Lung (tissue), 12 donors: ENCODE measurements around the gene ATP13A4. TPM values are rescaled to one million over a fixed set of nuclear protein-coding genes. Genes with fewer than 3 reads are reported as not detected.

Source experiments
- ATAC-seq: fragments of 200-7000 bp; cut with Tn5 transposase; one replicate; pipeline ENCODE4 v1.9.1; 2020; ENCODE audit warnings: moderate number of reproducible peaks; ENCODE audit not compliant: insufficient read depth, low FRiP score
- DNase-seq, 3 donors: peaks; one replicate each; pipeline ENCODE4 v3.0.0-alpha.2; 2013 to 2017
- H3K27ac ChIP-seq, 2 donors: one replicate each; pipeline ENCODE4 v1.5.1; 2013; ENCODE audit warnings: mild to moderate bottlenecking in 2 of 2, moderate library complexity in 2 of 2, control low read depth in 1 of 2, inconsistent platforms in 1 of 2, low read depth in 1 of 2, low read length in 1 of 2
- H3K27me3 ChIP-seq, 3 donors: one replicate each; pipeline ENCODE4 v1.5.1; 2013; ENCODE audit warnings: low read length in 2 of 3; ENCODE audit not compliant: control insufficient read depth in 3 of 3, insufficient read depth in 3 of 3
- H3K36me3 ChIP-seq, 4 donors: one replicate each; pipeline ENCODE4 v1.5.1; 2013; ENCODE audit warnings: low read length in 4 of 4, mild to moderate bottlenecking in 1 of 4, moderate library complexity in 1 of 4; ENCODE audit not compliant: control insufficient read depth in 4 of 4, insufficient read depth in 4 of 4
- H3K4me1 ChIP-seq, 5 donors: one replicate each; pipeline ENCODE4 v1.5.1; 2013; ENCODE audit warnings: low read length in 5 of 5, mild to moderate bottlenecking in 2 of 5, moderate library complexity in 1 of 5; ENCODE audit not compliant: control insufficient read depth in 5 of 5, insufficient read depth in 5 of 5
- H3K4me3 ChIP-seq: one replicate; pipeline ENCODE4 v1.5.1; 2013; ENCODE audit warnings: mild to moderate bottlenecking, control low read depth, moderate library complexity
- H3K9ac ChIP-seq, 2 donors: one replicate each; pipeline ENCODE4 v1.5.1; 2013; ENCODE audit warnings: low read length in 2 of 2, control low read depth in 1 of 2; ENCODE audit not compliant: insufficient read depth in 1 of 2
- H3K9me3 ChIP-seq, 4 donors: one replicate each; pipeline ENCODE4 v1.5.1; 2013; ENCODE audit warnings: low read length in 3 of 4, mild to moderate bottlenecking in 1 of 4, moderate library complexity in 1 of 4; ENCODE audit not compliant: control insufficient read depth in 4 of 4, insufficient read depth in 3 of 4
- WGBS, 2 donors: extraction: QIAGEN DNeasy Blood & Tissue Kit; methylation state at CpG; one replicate each; pipeline ENCODE4 v1.1.7; 2013; 5-methylcytosine and 5-hydroxymethylcytosine counted together
- polyA plus RNA-seq, 2 donors: library from polyadenylated mRNA; stranded (reverse); fragments of 200-250 nt; gene quantifications; one replicate each; pipeline ENCODE4 v1.2.1, GENCODE V29; 2013
- total RNA-seq, 2 donors: library from RNA; depleted of rRNA in 1 of 2; stranded (reverse); fragments of >200 nt in 1 of 2; gene quantifications; one replicate each; pipeline ENCODE4 v1.2.1, GENCODE V29; 2014 to 2021
- TF ChIP-seq, protein P1 (sequence below): IDR thresholded peaks from 2 replicates; pipeline ENCODE4 v1.5.1; 2012; ENCODE audit warnings: mild to moderate bottlenecking; ENCODE audit errors: control extremely low read depth, extremely low read depth
- donor health status: control.
- donor health status: control.
- donor health status: Bipolar disorder and iron deficiency.
- donor health status: healthy.
- donor health status: DM: yes; HTN: yes; CAD: no.

Gene ATP13A4
- total and polyA plus RNA-seq, 4 donors: 25.5 to 202 (median 85.9) TPM

- 19 to 30% methylated on average over 1 of the region's 1 CpG for WGBS, 2 donors
- Histone ChIP-seq H3K9me3 (no peaks in the 10 kb centered on the region), H3K27me3 (no peaks in the 10 kb centered on the region), H3K4me3 (no peak overlapping the region), H3K27ac (no peak overlapping the region), H3K9ac (no peak overlapping the region), H3K4me1 (peaks cover 0 to 10% (median 3%) of the 10 kb centered on the region in 5 donors), H3K36me3 (no peaks in the 10 kb centered on the region)
- ATAC-seq (no peak), DNase-seq (no peak)
- TF ChIP-seq, protein P1, sequence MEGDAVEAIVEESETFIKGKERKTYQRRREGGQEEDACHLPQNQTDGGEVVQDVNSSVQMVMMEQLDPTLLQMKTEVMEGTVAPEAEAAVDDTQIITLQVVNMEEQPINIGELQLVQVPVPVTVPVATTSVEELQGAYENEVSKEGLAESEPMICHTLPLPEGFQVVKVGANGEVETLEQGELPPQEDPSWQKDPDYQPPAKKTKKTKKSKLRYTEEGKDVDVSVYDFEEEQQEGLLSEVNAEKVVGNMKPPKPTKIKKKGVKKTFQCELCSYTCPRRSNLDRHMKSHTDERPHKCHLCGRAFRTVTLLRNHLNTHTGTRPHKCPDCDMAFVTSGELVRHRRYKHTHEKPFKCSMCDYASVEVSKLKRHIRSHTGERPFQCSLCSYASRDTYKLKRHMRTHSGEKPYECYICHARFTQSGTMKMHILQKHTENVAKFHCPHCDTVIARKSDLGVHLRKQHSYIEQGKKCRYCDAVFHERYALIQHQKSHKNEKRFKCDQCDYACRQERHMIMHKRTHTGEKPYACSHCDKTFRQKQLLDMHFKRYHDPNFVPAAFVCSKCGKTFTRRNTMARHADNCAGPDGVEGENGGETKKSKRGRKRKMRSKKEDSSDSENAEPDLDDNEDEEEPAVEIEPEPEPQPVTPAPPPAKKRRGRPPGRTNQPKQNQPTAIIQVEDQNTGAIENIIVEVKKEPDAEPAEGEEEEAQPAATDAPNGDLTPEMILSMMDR: no peak
Observed at GRCh38 chr3:193589129-193589528, 34.4 kb upstream of the ATP13A4 start.

DNA sequence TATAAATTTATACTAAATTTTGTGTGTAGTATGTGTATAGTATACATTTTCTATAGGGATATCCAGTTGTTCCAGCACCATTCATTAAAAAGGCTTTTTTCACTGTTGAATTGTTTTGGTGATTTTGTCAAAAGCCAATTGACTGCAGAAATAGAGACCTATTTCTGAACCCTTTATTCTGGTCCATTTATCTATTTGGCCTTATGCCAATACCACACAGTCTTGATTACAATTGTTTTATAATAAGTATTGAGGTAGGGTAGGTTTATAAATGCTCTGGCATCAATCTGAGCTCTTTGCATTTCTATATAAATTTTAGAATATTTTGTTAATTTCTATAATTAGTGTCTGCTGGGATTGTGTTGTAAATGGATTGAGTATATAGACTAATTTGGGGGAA is 31.8 kb upstream of the ATP13A4 start:
- H3K4me1 ChIP-seq: no peaks in the 10 kb centered on the region
- no peak for ATAC-seq
- H3K27ac ChIP-seq: no peak overlapping the region
- H3K36me3 ChIP-seq: no peaks in the 10 kb centered on the region
- no peaks in the 10 kb centered on the region for H3K27me3 ChIP-seq
- DNase-seq: no peak
- TF ChIP-seq, protein P1: no peak
- no peaks in the 10 kb centered on the region for H3K9me3 ChIP-seq
- H3K9ac ChIP-seq: no peak overlapping the region
- no peak overlapping the region for H3K4me3 ChIP-seq

- TF ChIP-seq, protein P1: no peak
- WGBS, 2 donors: 81 to 82% methylated on average over 9 of the region's 9 CpGs
- no peak overlapping the region for H3K9ac ChIP-seq
- no peaks in the 10 kb centered on the region for H3K36me3 ChIP-seq
- DNase-seq: no peak
- no peaks in the 10 kb centered on the region for H3K9me3 ChIP-seq
- H3K4me3 ChIP-seq: no peak overlapping the region
- no peak for ATAC-seq
- no peak overlapping the region for H3K27ac ChIP-seq
- no peaks in the 10 kb centered on the region for H3K4me1 ChIP-seq
- H3K27me3 ChIP-seq: no peaks in the 10 kb centered on the region
Observed at GRCh38 chr3:193585530-193585929, 30.8 kb upstream of the ATP13A4 start.

DNA sequence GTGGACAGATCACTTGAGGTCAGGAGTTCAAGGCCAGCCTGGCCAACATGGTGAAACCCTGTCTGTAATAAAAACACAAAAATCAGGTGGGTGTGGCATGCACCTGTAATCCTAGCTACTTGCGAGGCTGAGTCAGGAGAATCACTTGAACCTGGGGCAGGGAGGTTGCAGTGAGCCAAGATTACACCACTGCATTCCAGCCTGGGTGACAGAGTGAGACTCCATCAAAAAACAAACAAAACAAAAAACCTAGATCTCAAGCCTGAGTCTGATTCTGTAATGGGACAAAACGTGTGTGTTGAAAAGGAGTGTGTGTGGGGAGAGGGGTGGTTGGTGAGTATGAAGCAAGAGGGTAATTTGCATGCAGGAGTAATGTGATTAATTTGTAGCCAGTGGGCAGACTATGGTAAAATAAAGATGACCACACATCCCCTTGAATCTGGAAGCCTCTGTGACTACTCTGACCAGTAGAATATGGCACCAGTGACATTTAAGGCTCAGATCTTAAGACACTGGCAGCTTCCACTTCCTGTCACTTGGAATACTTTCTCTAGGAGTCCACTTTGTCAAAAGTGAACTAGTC is 19.9 kb upstream of the ATP13A4 start:
- no peaks in the 10 kb centered on the region for H3K27me3 ChIP-seq
- DNase-seq (no peak), ATAC-seq (no peak)
- no peaks in the 10 kb centered on the region for H3K4me1 ChIP-seq
- no peaks in the 10 kb centered on the region for H3K9me3 ChIP-seq
- WGBS, 2 donors: 45 to 54% methylated on average over 2 of the region's 2 CpGs
- no peak overlapping the region for H3K4me3 ChIP-seq
- no peaks in the 10 kb centered on the region for H3K36me3 ChIP-seq
- TF ChIP-seq, protein P1: no peak
- no peak overlapping the region for H3K27ac ChIP-seq
- no peak overlapping the region for H3K9ac ChIP-seq
